HG03354 (cell line): ENCODE data around the gene ZBTB11.
A peak's percentile ranks its signal among the peaks of the same experiment; 100 is the strongest.
"Not testable (repeated sequence)": the region's sequence is repeated elsewhere in the genome, so short reads cannot be mapped to it uniquely, and the experiment has no call there.

Experiments used
- ATAC-seq: cut with Tn5 transposase; IDR thresholded peaks from one replicate; pipeline ENCODE4 v1.9.1; 2021; ENCODE audit warnings: mild to moderate bottlenecking; ENCODE audit not compliant: unreplicated experiment, poor library complexity, severe bottlenecking

The ZBTB11 gene

DNA sequence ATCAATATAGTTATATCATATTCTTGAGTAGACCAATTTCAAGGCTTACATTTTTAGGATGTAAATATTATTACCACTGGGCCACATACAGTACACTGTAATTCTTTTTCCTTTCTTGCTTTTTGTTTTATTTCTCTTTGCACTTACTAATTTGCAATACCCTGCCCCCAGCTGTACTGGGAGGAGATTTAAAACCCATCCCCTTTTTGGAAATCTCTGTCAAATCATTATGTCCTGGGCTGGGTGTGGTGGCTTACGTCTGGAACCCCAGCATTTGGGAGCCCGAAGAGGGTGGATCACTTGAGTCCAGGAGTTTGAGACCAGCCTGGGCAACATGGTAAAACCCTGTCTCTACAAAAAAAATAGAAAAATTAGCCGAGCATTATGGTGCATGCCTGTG is 16.2 kb downstream of the ZBTB11 start:
- ATAC-seq = no peak

DNA sequence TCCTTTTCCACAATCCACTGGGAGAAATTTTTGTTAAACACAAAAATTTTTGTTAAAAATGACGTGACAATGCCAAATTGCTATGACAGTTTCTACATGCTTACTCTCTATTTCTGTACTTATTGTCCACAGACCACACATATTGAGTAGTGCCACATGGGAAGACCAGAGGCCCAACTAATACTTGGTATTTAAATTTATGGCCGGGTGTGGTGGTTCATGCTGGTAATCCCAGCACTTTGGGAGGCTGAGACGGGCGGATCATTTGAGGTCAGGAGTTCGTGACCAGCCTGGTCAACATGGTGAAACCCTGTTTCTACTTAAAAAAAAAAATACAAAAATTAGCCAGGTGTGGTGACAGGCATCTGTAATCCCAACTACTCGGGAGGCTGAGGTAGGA is 20.3 kb downstream of the ZBTB11 start:
- ATAC-seq = no peak

DNA sequence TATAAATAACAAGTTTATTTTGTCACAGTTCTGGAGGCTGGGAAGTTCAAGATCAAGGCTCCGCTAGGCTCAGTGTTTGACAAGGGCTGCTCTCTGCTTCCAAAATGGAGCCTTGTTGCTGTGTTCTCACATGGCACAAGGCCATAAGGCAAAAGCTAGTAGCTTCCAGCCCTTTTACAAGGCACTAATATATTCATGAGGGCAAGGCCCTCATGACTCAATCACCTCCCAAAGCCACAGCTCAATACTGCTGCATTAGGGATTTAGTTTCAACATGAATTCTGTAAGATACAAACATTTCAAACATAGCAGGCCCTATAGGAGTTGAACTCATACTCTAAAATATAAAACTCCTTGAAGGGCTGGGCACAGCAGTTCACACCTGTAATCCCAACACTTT is 30.2 kb downstream of the ZBTB11 start:
- no peak for ATAC-seq

DNA sequence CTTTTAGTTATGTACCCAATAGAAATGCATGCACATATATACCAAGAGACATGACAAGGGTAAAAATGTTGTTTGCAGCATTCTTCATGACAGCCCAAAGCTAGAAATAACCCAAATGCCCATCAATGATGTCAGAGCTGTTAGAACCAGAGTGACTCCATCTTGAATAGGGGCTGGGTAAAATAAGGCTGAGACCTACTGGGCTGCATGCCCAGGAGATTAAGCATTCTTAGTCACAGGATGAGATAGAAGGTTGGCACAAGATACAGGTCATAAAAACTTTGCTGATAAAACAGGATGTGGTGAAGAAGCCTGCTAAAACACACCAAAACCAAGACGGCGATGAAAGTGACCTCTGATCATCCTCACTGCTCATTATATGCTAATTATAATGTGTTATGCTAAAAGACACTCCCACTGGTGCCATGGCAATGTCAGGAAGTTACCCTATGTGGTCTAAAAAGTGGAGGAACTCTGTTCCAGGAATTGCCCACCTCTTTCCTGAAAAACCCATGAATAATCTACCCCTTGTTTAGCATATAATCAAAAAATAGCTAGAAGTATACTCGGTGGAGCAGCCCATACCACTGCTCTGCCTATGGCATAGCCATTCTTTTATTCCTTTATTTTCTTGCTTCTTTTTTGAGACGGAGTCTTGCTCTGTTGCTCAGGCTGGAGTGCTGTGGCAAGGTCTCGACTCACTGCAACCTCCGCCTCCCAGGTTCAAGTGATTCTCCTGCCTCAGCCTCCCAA is 32.9 kb downstream of the ZBTB11 start:
- ATAC-seq = no peak

DNA sequence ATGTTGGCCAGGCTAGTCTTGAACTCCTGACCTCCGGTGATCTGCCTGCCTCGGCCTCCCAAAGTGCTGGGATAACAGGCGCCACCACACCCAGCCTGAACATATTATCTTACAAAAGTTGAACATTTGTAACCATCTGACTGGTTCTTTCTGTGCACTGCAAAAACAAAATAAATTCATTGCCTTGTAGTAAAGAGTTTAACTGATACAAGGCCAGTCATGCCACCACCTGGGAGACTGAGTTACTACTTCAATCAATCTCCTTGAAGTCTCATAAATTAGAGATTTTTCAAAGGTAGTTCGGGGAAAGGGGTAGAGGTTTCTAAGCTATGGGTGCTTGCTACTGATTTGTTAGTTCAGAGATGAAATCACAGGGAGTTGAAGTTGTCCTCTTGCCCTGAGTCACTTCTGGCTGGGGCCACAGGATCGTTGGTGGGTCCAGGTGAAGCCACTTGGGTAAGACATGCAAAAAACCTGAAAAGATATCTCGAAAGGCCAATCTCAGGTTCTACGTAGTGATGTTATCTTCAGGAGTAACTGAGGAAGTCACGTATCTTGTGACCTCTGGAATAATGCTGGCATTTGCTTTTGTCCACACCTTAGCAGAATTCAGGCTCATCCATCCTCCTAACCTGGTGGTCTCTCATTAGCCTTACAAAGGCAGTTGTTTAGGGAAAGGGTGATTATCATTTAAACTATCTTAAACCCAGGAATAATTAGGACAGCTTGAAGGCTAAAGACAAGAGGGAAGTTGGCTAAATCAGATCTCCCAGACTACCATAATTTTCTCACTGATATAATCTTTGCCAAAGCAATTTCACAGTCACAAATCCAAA is 33.7 kb downstream of the ZBTB11 start:
- ATAC-seq = no peak

- ATAC-seq = no peak
These were observed 34.5 kb downstream of the ZBTB11 start for GRCh38 chr3:101642441-101642840.

GRCh38 chr3:101641397-101642115 is 35.4 kb downstream of the ZBTB11 start:
- not testable (repeated sequence) for ATAC-seq

DNA sequence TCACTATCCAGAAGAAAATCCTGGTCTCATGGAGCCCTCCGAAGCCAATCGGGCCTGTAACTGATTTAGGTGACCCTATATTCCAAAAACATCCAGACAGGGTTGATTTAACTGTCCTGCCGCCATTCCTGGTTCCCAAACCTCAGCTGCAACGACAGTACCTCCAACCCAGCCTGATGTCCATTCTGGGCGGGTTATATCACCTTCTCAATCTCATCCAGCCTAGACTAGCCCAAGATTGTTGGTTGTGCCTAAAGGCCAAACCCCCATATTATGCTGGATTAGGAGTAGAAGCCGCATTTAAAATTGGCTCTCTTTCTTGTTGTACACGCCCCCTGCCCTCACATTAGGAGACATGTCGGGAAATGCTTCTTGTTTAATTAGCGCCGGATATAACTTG is 36.7 kb downstream of the ZBTB11 start:
- no peak for ATAC-seq

DNA sequence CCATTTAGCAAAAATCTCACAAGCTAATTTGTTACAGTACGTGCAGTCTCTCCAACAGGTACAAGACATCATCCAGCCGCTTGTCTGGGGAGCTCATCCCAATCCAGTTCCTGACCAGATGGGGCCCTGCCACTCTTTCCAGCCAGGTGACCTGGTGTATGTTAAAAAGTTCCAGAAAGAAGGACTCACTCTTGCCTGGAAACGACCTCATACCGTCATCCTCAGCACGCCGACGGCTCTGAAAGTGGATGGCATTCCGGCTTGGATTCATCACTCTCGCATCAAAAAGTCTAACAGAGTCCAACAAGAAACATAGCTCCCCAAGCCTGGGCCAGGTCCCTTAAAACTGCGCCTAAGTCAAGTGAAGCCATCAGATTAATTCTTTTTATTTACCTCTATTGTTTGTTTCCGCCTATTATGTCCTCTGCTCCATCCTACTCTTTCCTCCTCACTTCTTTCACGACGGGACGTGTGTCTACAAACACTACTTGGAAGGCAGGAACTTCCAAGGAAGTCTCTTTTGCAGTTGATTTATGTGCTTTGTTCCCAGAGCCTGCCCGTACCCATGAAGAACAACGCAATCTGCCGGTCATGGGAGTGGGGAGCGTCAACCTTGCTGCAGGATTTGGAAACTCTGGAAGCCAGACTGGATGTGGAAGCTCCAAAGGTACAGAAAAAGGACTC is 37.5 kb downstream of the ZBTB11 start:
- ATAC-seq = no peak

- no peak for ATAC-seq
These were observed 38.6 kb downstream of the ZBTB11 start for GRCh38 chr3:101638261-101638745.

DNA sequence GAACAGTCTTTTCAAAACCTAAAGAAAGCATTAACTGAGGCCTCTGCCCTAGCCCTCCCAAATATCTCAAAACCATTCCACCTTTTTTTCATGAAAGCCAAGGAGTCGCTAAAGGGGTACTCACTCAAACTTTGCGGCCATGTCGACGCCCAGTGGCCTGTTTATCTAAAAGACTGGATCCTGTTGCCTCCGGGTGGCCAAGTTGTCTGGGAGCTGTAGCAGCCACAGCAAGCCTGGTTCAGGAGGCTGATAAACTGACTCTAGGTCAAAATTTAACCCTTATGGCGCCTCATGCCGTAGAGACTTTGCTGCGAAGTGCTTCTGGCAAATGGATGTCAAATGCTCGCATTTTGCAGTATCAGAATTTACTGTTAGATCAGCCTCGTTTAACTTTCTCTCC is 39.5 kb downstream of the ZBTB11 start:
- ATAC-seq = no peak

GRCh38 chr3:101635954-101636798 is 40.8 kb downstream of the ZBTB11 start:
- peak; percentile 96 for ATAC-seq

DNA sequence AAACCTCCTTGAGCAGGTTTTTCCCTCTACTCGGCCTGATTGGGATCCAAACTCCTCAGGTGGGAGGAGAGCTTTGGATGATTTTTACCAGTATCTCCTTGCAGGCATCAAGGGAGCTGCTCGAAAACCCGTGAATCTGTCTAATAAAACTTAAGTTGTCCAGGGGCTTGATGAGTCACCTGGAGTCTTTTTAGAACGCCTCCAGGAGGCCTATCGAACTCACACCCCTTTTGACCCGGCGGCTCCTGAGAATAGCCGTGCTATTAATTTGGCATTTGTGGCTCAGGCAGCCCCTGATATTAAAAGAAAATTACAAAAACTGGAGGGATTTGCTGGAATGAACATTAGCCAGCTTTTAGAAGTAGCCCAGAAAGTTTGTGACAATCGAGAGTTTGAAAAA is 41.6 kb downstream of the ZBTB11 start:
- no peak for ATAC-seq

DNA sequence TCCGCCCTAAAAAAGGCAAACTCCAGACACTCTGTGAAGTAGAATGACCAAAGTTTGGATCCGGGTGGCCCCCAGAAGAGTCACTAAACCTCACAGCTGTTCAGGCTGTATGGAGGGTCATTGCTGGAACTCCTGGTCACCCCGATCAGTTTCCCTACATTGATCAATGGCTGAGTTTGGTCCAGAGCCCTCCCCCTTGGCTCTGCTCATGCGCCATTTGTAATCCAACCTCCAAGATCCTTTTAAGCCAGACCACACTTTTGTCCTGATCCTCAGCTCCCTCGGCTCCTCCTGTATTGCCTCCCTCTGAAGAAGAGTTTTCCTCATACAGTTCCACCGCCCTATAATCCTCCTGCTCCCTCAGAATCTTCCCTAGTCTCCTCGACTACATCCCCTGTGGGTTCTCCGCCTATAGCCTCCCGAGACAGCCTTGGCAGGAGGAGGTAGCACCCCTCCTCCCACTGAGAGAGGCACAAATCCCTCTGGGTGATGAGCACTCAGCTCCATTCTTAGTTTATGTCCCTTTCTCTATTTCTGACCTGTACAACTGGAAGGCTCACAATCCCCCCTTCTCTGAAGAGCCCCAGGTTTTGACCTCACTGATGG is 42.2 kb downstream of the ZBTB11 start:
- ATAC-seq = no peak

DNA sequence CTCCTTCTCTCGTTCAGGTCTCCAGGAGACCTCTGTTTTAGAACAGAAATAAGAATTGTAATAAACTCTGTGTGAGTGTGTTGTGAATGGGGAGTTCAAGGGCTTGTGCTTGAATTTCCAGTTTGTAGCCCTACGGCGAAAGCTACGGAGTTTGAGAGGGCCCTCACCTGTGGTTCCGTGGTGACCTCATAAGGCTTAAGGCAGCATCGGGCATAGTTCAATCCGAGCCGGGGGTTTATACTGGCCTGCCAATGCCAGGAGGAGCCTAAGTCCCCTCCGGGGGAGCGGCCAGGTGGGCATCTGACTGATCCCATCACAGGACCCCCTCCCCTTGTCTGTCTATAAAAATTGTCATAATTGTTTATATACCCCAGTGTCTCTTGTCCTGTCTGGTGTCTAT is 43.7 kb downstream of the ZBTB11 start:
- no peak for ATAC-seq

DNA sequence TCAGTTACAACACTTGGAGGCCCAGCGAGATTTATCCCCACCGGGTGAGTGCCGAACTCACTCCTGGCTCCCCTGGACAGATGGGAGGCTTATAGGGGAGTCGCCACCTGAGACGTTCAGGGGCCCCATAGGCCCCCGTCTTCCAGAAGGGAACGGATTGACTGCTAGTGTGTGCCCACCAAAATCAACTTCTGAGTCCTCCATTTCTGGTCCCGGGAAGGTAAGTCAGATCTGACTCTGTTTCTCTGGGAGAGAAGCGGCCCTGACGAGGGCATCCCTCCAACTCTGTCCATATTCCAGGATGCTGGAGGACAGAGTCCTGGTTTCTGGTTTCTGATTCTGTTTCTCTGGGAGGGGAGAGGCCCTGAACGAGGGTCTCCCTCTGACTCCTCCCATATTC is 44.3 kb downstream of the ZBTB11 start:
- no peak for ATAC-seq

GRCh38 chr3:101631959-101632358 is 45.0 kb downstream of the ZBTB11 start:
- not testable (repeated sequence) for ATAC-seq

GRCh38 chr3:101631098-101631796 is 45.7 kb downstream of the ZBTB11 start:
- no peak for ATAC-seq
